Liver (tissue), 9 donors: ENCODE measurements around the gene ABLIM2. TPM values are rescaled to one million over a fixed set of nuclear protein-coding genes. Genes with fewer than 3 reads are reported as not detected.

Experiments
- DNase-seq: peaks from one replicate; pipeline ENCODE4 v3.0.0-alpha.2; 2017; ENCODE audit warnings: low spot score
- H3K27ac ChIP-seq, 2 donors: one replicate each; pipeline ENCODE4 v1.7.0; 2013; ENCODE audit warnings: inconsistent platforms in 2 of 2, low read length in 2 of 2, control low read depth in 1 of 2, low read depth in 1 of 2, mild to moderate bottlenecking in 1 of 2
- H3K27me3 ChIP-seq, 4 donors: one replicate each; pipeline versions ENCODE4 v1.6.1 to v1.7.0; 2013; ENCODE audit warnings: low read length in 3 of 4, inconsistent platforms in 1 of 4, mild to moderate bottlenecking in 1 of 4, moderate library complexity in 1 of 4; ENCODE audit not compliant: control insufficient read depth in 4 of 4, insufficient read depth in 4 of 4
- H3K36me3 ChIP-seq, 4 donors: one replicate each; pipeline versions ENCODE4 v1.6.1 to v1.7.0; 2013; ENCODE audit warnings: low read length in 3 of 4, mild to moderate bottlenecking in 3 of 4, low read depth in 1 of 4, moderate library complexity in 1 of 4; ENCODE audit not compliant: control insufficient read depth in 4 of 4, insufficient read depth in 3 of 4
- H3K4me1 ChIP-seq, 4 donors: one replicate each; pipeline versions ENCODE4 v1.6.1 to v1.7.0; 2013; ENCODE audit warnings: low read length in 3 of 4, mild to moderate bottlenecking in 3 of 4, moderate library complexity in 1 of 4; ENCODE audit not compliant: control insufficient read depth in 4 of 4, insufficient read depth in 4 of 4
- H3K4me3 ChIP-seq, 3 donors: one replicate each; pipeline versions ENCODE4 v1.6.1 to v1.7.0; 2013; ENCODE audit warnings: low read length in 3 of 3, control low read depth in 1 of 3, low read depth in 1 of 3, mild to moderate bottlenecking in 1 of 3
- H3K9ac ChIP-seq, 2 donors: one replicate each; pipeline ENCODE4 v1.7.0; 2013; ENCODE audit warnings: low read length in 2 of 2, mild to moderate bottlenecking in 2 of 2, moderate library complexity in 2 of 2, control low read depth in 1 of 2, low read depth in 1 of 2
- H3K9me3 ChIP-seq, 4 donors: one replicate each; pipeline versions ENCODE4 v1.6.1 to v1.7.0; 2013; ENCODE audit warnings: low read length in 3 of 4; ENCODE audit not compliant: control insufficient read depth in 4 of 4
- ATF3 ChIP-seq: IDR thresholded peaks from 2 replicates; pipeline ENCODE4 v1.6.1; 2016; ENCODE audit warnings: antibody characterized with exemption
- EGR1 ChIP-seq, 2 donors: IDR thresholded peaks; 2 replicates each; pipeline ENCODE4 v1.6.1; 2016 to 2018; ENCODE audit warnings: antibody characterized with exemption in 2 of 2, low read depth in 2 of 2
- FOXA1 ChIP-seq: IDR thresholded peaks from 2 replicates; pipeline ENCODE4 v1.6.1; 2016; ENCODE audit warnings: antibody characterized with exemption
- FOXA2 ChIP-seq: IDR thresholded peaks from 2 replicates; pipeline ENCODE4 v1.6.1; 2016; ENCODE audit warnings: antibody characterized with exemption
- GABPA ChIP-seq, 2 donors: IDR thresholded peaks in 1 of 2; conservative IDR thresholded peaks in 1 of 2; 2 replicates each; pipeline ENCODE4 v1.6.1; 2016; ENCODE audit warnings: antibody characterized with exemption in 2 of 2, mild to moderate bottlenecking in 1 of 2, moderate library complexity in 1 of 2
- HNF4A ChIP-seq, 2 donors: conservative IDR thresholded peaks; 2 replicates each; pipeline ENCODE4 v1.6.1; 2016; ENCODE audit warnings: antibody characterized with exemption in 2 of 2, mild to moderate bottlenecking in 2 of 2
- HNF4G ChIP-seq: IDR thresholded peaks from 2 replicates; pipeline ENCODE4 v1.6.1; 2016; ENCODE audit warnings: antibody characterized with exemption
- JUND ChIP-seq, 2 donors: IDR thresholded peaks; 2 replicates each; pipeline ENCODE4 v1.6.1; 2016; ENCODE audit warnings: antibody characterized with exemption in 2 of 2
- NR2F2 ChIP-seq: IDR thresholded peaks from 2 replicates; pipeline ENCODE4 v1.6.1; 2016; ENCODE audit warnings: antibody characterized with exemption
- RAD21 ChIP-seq, 2 donors: IDR thresholded peaks; 2 replicates each; pipeline ENCODE4 v1.6.1; 2016; ENCODE audit warnings: antibody characterized with exemption in 2 of 2, mild to moderate bottlenecking in 2 of 2
- REST ChIP-seq: IDR thresholded peaks from 2 replicates; pipeline ENCODE4 v1.6.1; 2016; ENCODE audit warnings: antibody characterized with exemption, mild to moderate bottlenecking
- RXRA ChIP-seq, 2 donors: IDR thresholded peaks; 2 replicates each; pipeline ENCODE4 v1.6.1; 2017 to 2018; ENCODE audit warnings: antibody characterized with exemption in 2 of 2, mild to moderate bottlenecking in 1 of 2
- SP1 ChIP-seq: IDR thresholded peaks from 2 replicates; pipeline ENCODE4 v1.6.1; 2018; ENCODE audit warnings: antibody characterized with exemption, mild to moderate bottlenecking
- TAF1 ChIP-seq: conservative IDR thresholded peaks from 2 replicates; pipeline ENCODE4 v1.6.1; 2016; ENCODE audit warnings: antibody characterized with exemption, mild to moderate bottlenecking
- YY1 ChIP-seq: IDR thresholded peaks from 2 replicates; pipeline ENCODE4 v1.6.1; 2016; ENCODE audit warnings: antibody characterized with exemption, mild to moderate bottlenecking
- WGBS: extraction: QIAGEN DNeasy Blood & Tissue Kit; methylation state at CpG from one replicate; pipeline ENCODE4 v1.1.7; 2013; 5-methylcytosine and 5-hydroxymethylcytosine counted together
- polyA plus RNA-seq, 2 donors: library from polyadenylated mRNA; stranded (reverse) in 1 of 2; unstranded in 1 of 2; fragments of 200-250 nt in 1 of 2; fragments of >200 nt in 1 of 2; fragmentation: Nextera tagmentation in 1 of 2; extraction: Ambion mirVana in 1 of 2; gene quantifications; one replicate each; pipeline versions ENCODE4 v1.2.1 to v1.2.3, GENCODE V29; 2013 to 2015
- total RNA-seq, 2 donors: library from RNA; depleted of rRNA; stranded (reverse); fragments of >200 nt; gene quantifications; one replicate each; pipeline ENCODE4 v1.2.3, GENCODE V29; 2014
- TF ChIP-seq, protein P1 (sequence below): IDR thresholded peaks from 2 replicates; pipeline ENCODE4 v1.6.1; 2016; ENCODE audit warnings: antibody characterized with exemption
- TF ChIP-seq, protein P2 (sequence below): IDR thresholded peaks from 2 replicates; pipeline ENCODE4 v1.6.1; 2016; ENCODE audit warnings: antibody characterized with exemption
- TF ChIP-seq, protein P3 (sequence below): fragments of 150-350 bp; IDR thresholded peaks from 2 replicates; pipeline ENCODE4 v1.5.1; 2017; ENCODE audit warnings: improper control_type of control experiment, low read depth, low read length; ENCODE audit not compliant: missing input control
- donor health status: healthy.
- donor health status: healthy.
- donor health status: healthy.
- donor health status: healthy.
- donor health status: healthy.

ABLIM2 gene
- total and polyA plus RNA-seq, 4 donors: 0.75 to 2.5 (median 0.93) TPM

GRCh38 chr4:7938266-7938608 is 220.4 kb downstream of the ABLIM2 start:
- no peak overlapping the region for H3K9ac ChIP-seq
- H3K27me3 ChIP-seq: no peaks in the 10 kb centered on the region
- peak overlapping the region in 1 of 2 donors; percentile 77 for H3K27ac ChIP-seq
- H3K9me3 ChIP-seq: peaks cover 0 to 2% (median 0%) of the 10 kb centered on the region in 4 donors
- H3K4me3 ChIP-seq: peak overlapping the region in 1 of 3 donors; percentile 66
- DNase-seq: no peak
- 31% methylated on average over 6 of the region's 6 CpGs for WGBS
- TF ChIP-seq FOXA2: no peak
- TF ChIP-seq NR2F2: no peak
- TF ChIP-seq HNF4A (conservative IDR thresholded peaks at IDR 0.05): no peak
- TF ChIP-seq ATF3: no peak
- TF ChIP-seq, protein P1, sequence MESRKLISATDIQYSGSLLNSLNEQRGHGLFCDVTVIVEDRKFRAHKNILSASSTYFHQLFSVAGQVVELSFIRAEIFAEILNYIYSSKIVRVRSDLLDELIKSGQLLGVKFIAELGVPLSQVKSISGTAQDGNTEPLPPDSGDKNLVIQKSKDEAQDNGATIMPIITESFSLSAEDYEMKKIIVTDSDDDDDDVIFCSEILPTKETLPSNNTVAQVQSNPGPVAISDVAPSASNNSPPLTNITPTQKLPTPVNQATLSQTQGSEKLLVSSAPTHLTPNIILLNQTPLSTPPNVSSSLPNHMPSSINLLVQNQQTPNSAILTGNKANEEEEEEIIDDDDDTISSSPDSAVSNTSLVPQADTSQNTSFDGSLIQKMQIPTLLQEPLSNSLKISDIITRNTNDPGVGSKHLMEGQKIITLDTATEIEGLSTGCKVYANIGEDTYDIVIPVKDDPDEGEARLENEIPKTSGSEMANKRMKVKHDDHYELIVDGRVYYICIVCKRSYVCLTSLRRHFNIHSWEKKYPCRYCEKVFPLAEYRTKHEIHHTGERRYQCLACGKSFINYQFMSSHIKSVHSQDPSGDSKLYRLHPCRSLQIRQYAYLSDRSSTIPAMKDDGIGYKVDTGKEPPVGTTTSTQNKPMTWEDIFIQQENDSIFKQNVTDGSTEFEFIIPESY: no peak
- H3K36me3 ChIP-seq: no peaks in the 10 kb centered on the region
- peaks cover 0 to 10% (median 7%) of the 10 kb centered on the region in 4 donors for H3K4me1 ChIP-seq

DNA sequence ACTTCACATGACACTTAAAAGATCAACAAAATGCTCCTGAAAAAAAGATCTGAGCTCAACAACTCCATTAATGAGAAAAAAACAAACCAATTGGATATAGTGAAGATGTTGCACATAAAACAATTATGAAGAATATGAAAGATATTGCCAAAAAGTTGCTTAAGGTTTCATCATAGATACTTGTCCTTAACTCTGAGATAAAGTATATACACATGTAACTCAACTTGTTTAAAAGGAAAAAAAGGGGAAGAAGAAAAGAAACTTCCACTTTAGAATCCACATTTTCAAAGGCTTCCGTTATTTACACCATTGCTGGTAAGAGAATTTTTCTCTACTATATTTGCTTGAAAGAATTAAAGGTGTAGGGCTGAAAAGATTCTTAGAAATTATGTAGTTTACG is 221.6 kb downstream of the ABLIM2 start:
- Histone ChIP-seq H3K4me3 (no peak overlapping the region), H3K36me3 (no peaks in the 10 kb centered on the region), H3K9ac (no peak overlapping the region)

More for the DNA sequence above, 221.6 kb downstream of the ABLIM2 start:
- no peak overlapping the region for H3K27ac ChIP-seq
- H3K4me1 ChIP-seq: peaks cover 0 to 10% (median 7%) of the 10 kb centered on the region in 4 donors
- WGBS: 93% methylated on average over 2 of the region's 2 CpGs
- no peak for DNase-seq
- H3K27me3 ChIP-seq: no peaks in the 10 kb centered on the region
- peaks cover 0 to 2% (median 0%) of the 10 kb centered on the region in 4 donors for H3K9me3 ChIP-seq
- TF ChIP-seq TAF1 (no peak), HNF4A (conservative IDR thresholded peaks at IDR 0.05) (no peak), ATF3 (no peak), FOXA2 (no peak), FOXA1 (no peak), JUND (IDR thresholded peaks at IDR 0.05) (no peak), EGR1 (IDR thresholded peaks at IDR 0.05; ENCODE audit: low read depth in 2 of 2) (no peak), RXRA (IDR thresholded peaks at IDR 0.05) (no peak), SP1 (no peak), GABPA (IDR thresholded peaks at IDR 0.05 in 1 of 2, conservative IDR thresholded peaks at IDR 0.05 in 1 of 2) (no peak), YY1 (no peak), NR2F2 (no peak), HNF4G (no peak), REST (no peak), RAD21 (IDR thresholded peaks at IDR 0.05) (no peak)
- TF ChIP-seq, protein P2, sequence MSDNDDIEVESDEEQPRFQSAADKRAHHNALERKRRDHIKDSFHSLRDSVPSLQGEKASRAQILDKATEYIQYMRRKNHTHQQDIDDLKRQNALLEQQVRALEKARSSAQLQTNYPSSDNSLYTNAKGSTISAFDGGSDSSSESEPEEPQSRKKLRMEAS: no peak
- TF ChIP-seq, protein P1: no peak
- TF ChIP-seq, protein P3, sequence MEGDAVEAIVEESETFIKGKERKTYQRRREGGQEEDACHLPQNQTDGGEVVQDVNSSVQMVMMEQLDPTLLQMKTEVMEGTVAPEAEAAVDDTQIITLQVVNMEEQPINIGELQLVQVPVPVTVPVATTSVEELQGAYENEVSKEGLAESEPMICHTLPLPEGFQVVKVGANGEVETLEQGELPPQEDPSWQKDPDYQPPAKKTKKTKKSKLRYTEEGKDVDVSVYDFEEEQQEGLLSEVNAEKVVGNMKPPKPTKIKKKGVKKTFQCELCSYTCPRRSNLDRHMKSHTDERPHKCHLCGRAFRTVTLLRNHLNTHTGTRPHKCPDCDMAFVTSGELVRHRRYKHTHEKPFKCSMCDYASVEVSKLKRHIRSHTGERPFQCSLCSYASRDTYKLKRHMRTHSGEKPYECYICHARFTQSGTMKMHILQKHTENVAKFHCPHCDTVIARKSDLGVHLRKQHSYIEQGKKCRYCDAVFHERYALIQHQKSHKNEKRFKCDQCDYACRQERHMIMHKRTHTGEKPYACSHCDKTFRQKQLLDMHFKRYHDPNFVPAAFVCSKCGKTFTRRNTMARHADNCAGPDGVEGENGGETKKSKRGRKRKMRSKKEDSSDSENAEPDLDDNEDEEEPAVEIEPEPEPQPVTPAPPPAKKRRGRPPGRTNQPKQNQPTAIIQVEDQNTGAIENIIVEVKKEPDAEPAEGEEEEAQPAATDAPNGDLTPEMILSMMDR: no peak
